Adrenal gland (tissue), 12 donors: ENCODE results near the gene TOX2. TPM values are rescaled to one million over a fixed set of nuclear protein-coding genes. Genes with fewer than 3 reads are reported as not detected.
A peak's percentile ranks its signal among the peaks of the same experiment; 100 is the strongest.

Experiments used
- DNase-seq, 7 donors: peaks; one replicate each; pipeline ENCODE4 v3.0.0-alpha.2; 2019 to 2020
- H3K27ac ChIP-seq, 5 donors: fragments of 200-600 bp; sonication (generic) in 4 of 5; 1 replicate in 3 of 5; 2 replicates in 2 of 5; pipeline versions ENCODE4 v1.5.1 to v1.8.0; 2016 to 2020; ENCODE audit warnings: mild to moderate bottlenecking in 1 of 5
- H3K27me3 ChIP-seq: fragments of 200-600 bp; 2 replicates; pipeline ENCODE4 v1.8.0; 2021
- H3K36me3 ChIP-seq, 2 donors: fragments of 200-600 bp; replicated peaks in 1 of 2; 1 replicate in 1 of 2; 2 replicates in 1 of 2; pipeline versions ENCODE4 v1.5.1 to v1.8.0; 2018 to 2022
- H3K4me1 ChIP-seq, 2 donors: fragments of 200-600 bp; replicated peaks in 1 of 2; 1 replicate in 1 of 2; 2 replicates in 1 of 2; pipeline versions ENCODE4 v1.5.1 to v1.8.0; 2018 to 2021
- H3K4me3 ChIP-seq, 4 donors: fragments of 200-600 bp; sonication (generic) in 3 of 4; one replicate each; pipeline ENCODE4 v1.5.1; 2016 to 2018
- H3K9me3 ChIP-seq, 3 donors: fragments of 200-600 bp; sonication (generic) in 1 of 3; replicated peaks in 1 of 3; 1 replicate in 2 of 3; 2 replicates in 1 of 3; pipeline versions ENCODE4 v1.5.1 to v1.8.0; 2016 to 2021
- POLR2A ChIP-seq, 2 donors: fragments of 450-650 bp; IDR thresholded peaks; one replicate each; pipeline ENCODE4 v1.6.1; 2017; ENCODE audit warnings: antibody characterized with exemption in 2 of 2, mild to moderate bottlenecking in 2 of 2, moderate library complexity in 1 of 2
- WGBS, 4 donors: extraction: QIAGEN DNeasy Blood & Tissue Kit in 2 of 4; methylation state at CpG; one replicate each; pipeline versions ENCODE4 v1.1.5 to v1.1.7; 2013 to 2017; 5-methylcytosine and 5-hydroxymethylcytosine counted together
- intact Hi-C, 2 donors: fragments of 100-400 bp; cut with DNase I; formaldehyde crosslinking; loops; one replicate each; pipeline versions ENCODE4 v1.14.1 to v1.15.0; 2022 to 2023
- polyA plus RNA-seq, 3 donors: library from polyadenylated mRNA; stranded (reverse); fragments of 200-250 nt in 2 of 3; fragments of 350-450 nt in 1 of 3; fragmentation: Illumina TruSeq in 1 of 3; extraction: RNeasy Lipid Tissue Mini Kit (QIAGEN cat#74804) in 1 of 3; gene quantifications; one replicate each; pipeline ENCODE4 v1.2.3, GENCODE V29; 2013 to 2014
- total RNA-seq, 9 donors: library from RNA; depleted of rRNA in 4 of 9; stranded (reverse); fragments of >200 nt in 4 of 9; fragments of 120-200 nt in 1 of 9; fragmentation: NEBNext Ultra II Directional in 1 of 9; extraction: Animal tissue kit (Norgen Biotek cat#: 25700) in 1 of 9; gene quantifications; one replicate each; pipeline versions ENCODE4 v1.1.0 to v1.2.4, GENCODE V29; 2013 to 2023
- TF ChIP-seq, protein P1 (sequence below), 6 experiments: fragments of 450-650 bp in 4 of 6; fragments of 200-600 bp in 2 of 6; sonication (generic) in 1 of 6; IDR thresholded peaks; 1 replicate in 5 of 6; 2 replicates in 1 of 6; pipeline versions ENCODE4 v1.5.1 to v1.8.0; 2016 to 2021; ENCODE audit warnings: antibody characterized with exemption in 6 of 6, mild to moderate bottlenecking in 2 of 6, moderate library complexity in 1 of 6
- donor health status: healthy with polysubstance abuse.
- donor health status: Bipolar disorder and iron deficiency.
- donor health status: DM: yes; HTN: yes; CAD: no.
- donor health status: DM: no; HTN: no; CAD: no.
- donor health status: DM: no; HTN: no; CAD: no.
- donor health status: DM: yes; HTN: yes; CAD: no.

The TOX2 gene
- total and polyA plus RNA-seq, 12 donors: 0.33 to 7.6 (median 2.8) TPM

DNA sequence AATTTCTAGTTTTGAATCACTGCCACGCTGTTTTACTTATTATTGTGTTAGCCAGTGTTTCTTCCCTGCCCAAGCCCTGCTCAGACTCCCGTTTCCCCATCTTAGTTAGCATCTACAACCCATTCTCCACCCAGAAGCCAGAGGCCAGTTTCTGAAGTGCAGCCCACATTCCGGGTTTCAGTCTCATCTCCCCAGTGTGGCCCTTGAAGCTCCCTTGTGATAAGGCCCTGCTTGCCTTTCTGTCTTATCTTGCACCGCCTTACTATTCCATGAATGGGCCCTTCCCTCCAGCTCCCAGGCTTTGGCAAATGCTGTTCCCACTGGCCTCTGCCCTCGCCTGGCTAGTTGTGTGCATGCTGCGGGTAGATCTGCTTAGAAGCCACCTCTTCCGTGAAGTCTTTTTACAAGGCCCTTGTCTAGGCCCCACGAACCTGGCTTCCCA lies 41.1 kb downstream of the TOX2 start:
- no peak overlapping the region for H3K4me3 ChIP-seq
- no peak for TF ChIP-seq POLR2A (IDR thresholded peaks at IDR 0.05)
- TF ChIP-seq, protein P1, sequence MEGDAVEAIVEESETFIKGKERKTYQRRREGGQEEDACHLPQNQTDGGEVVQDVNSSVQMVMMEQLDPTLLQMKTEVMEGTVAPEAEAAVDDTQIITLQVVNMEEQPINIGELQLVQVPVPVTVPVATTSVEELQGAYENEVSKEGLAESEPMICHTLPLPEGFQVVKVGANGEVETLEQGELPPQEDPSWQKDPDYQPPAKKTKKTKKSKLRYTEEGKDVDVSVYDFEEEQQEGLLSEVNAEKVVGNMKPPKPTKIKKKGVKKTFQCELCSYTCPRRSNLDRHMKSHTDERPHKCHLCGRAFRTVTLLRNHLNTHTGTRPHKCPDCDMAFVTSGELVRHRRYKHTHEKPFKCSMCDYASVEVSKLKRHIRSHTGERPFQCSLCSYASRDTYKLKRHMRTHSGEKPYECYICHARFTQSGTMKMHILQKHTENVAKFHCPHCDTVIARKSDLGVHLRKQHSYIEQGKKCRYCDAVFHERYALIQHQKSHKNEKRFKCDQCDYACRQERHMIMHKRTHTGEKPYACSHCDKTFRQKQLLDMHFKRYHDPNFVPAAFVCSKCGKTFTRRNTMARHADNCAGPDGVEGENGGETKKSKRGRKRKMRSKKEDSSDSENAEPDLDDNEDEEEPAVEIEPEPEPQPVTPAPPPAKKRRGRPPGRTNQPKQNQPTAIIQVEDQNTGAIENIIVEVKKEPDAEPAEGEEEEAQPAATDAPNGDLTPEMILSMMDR (IDR thresholded peaks at IDR 0.05): peak in 1 of 6 experiments; percentile 7
- H3K36me3 ChIP-seq: no peaks in the 10 kb centered on the region
- WGBS, 4 donors: 53 to 63% (median 60%) methylated on average over 8 of the region's 8 CpGs
- H3K4me1 ChIP-seq: peaks cover 23 to 34% of the 10 kb centered on the region in 2 donors
- DNase-seq: no peak
- no peaks in the 10 kb centered on the region for H3K9me3 ChIP-seq
- no peaks in the 10 kb centered on the region for H3K27me3 ChIP-seq
- intact Hi-C loops: no loop called here
- peak overlapping the region in 3 of 5 donors; percentile 6 to 65 (median 38) for H3K27ac ChIP-seq

DNA sequence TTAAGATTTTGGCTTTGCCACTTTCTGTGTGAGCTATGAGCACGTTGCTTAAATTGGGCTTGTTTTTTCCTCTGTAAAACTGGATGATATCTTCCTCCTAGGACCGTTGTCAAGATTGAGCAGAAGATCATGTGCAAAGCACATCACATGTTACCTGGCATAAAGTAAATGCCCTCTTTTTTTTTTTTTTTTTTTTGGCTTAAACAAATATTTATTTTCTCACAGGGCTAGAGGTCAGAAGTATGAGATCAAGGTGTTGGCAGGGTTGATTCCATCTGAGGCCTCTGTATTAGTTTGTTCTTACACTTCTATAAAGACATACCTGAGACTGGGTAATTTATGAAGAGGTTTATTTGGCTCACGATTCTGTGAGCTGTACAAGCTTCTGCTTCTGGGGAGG lies 42.7 kb downstream of the TOX2 start:
- Histone ChIP-seq H3K27ac (no peak overlapping the region), H3K36me3 (no peaks in the 10 kb centered on the region), H3K4me1 (peaks cover 23 to 38% of the 10 kb centered on the region in 2 donors), H3K4me3 (no peak overlapping the region), H3K27me3 (no peaks in the 10 kb centered on the region), H3K9me3 (no peaks in the 10 kb centered on the region)
- 82 to 92% (median 89%) methylated on average over 3 of the region's 3 CpGs for WGBS, 4 donors
- TF ChIP-seq, protein P1 (IDR thresholded peaks at IDR 0.05): no peak
- TF ChIP-seq POLR2A (IDR thresholded peaks at IDR 0.05): no peak
- no peak for DNase-seq
- intact Hi-C loops: no loop called here

DNA sequence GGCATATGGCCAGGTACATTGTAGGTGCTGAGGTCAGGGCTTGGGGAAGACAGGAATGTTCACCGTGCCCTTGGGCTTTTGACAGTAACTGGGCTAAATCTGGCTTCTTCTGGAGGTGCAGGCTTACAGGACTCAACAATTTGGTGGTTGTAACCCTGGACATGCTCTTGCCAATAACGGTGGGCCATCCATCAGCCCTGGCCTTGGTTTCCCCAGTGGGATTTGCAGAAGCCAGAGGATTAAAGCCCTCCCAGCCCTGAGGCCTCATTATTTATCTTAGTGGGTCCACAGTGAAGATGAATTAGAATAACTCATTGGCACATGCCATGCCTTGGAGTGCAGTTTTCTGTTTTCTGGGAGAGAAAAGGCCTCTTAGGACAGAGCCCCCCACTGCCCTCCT lies 44.0 kb downstream of the TOX2 start:
- no peaks in the 10 kb centered on the region for H3K27me3 ChIP-seq
- no peak overlapping the region for H3K4me3 ChIP-seq
- intact Hi-C loops: no loop called here
- H3K27ac ChIP-seq: no peak overlapping the region
- no peak for DNase-seq
- H3K4me1 ChIP-seq: peaks cover 23 to 38% of the 10 kb centered on the region in 2 donors
- H3K36me3 ChIP-seq: no peaks in the 10 kb centered on the region
- no peaks in the 10 kb centered on the region for H3K9me3 ChIP-seq
- TF ChIP-seq, protein P1 (IDR thresholded peaks at IDR 0.05): no peak
- TF ChIP-seq POLR2A (IDR thresholded peaks at IDR 0.05): no peak
- 60 to 74% (median 66%) methylated on average over 2 of the region's 2 CpGs for WGBS, 4 donors

DNA sequence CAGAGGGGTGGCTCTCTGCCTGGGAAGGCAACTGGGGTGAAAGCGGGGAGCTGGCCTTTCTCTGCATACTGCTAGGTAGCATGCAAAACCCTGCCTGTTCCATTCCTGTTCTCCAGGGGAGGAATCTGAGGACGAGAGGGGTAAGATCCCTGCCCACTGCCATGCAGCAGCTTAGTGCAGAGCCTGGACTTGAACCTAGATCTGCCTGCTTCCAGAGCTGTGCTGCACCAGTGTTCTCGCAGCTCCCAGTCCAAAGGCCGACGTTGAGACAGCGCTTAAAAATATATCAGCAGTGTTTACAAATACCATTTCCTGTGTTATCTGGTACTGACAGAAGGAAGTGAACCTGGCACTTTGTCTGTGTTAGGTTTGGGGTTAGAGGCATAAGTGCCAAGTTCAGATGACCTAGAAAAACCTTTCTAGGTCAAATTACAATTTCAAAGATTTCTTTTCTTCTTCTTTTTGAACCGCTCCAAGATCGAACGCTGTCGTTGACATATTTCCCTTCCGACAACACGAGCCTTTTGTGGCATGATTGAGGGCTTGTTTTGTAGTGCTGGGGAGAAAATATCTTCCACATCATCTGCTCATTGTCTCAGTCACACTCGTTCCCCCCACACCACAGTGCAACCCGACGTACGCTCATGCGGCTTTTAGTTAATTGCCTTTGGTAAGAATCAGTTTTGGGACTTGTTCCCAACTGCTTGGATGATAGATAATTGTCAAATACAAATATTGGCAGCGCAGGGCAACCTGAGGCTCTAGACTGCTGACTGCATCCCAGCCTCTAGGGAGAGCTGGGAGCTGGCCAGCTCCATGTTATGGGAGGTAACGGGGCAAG lies 44.6 kb downstream of the TOX2 start:
- 20 to 28% (median 22%) methylated on average over 19 of the region's 19 CpGs for WGBS, 4 donors
- Histone ChIP-seq H3K27ac (no peak overlapping the region), H3K36me3 (no peaks in the 10 kb centered on the region), H3K4me1 (peaks cover 23 to 38% of the 10 kb centered on the region in 2 donors), H3K9me3 (no peaks in the 10 kb centered on the region), H3K4me3 (no peak overlapping the region), H3K27me3 (no peaks in the 10 kb centered on the region)
- intact Hi-C loops: no loop called here
- DNase-seq: peak in 5 of 7 donors; percentile 28 to 62 (median 54)
- TF ChIP-seq, protein P1 (IDR thresholded peaks at IDR 0.05): no peak
- no peak for TF ChIP-seq POLR2A (IDR thresholded peaks at IDR 0.05)
